Measurements from ENCODE around the gene NECAB3. TPM values are rescaled to one million over a fixed set of nuclear protein-coding genes. Genes with fewer than 3 reads are reported as not detected.

The NECAB3 gene
- total and polyA plus RNA-seq, 2 donors (not counting 1 experiment from before 2014, with no cell fraction given) = 8.5 to 11.8 TPM

GRCh38 chr20:33685328-33686099 is 11.3 kb upstream of the NECAB3 start:
- peak overlapping the region; percentile 96 for H3K4me2 ChIP-seq (replicated peaks; ENCODE audit: low read depth, low read length, poor library complexity, severe bottlenecking)
- TF ChIP-seq EZH2 (IDR thresholded peaks at IDR 0.05; ENCODE audit: borderline replicate concordance, insufficient read depth, low read depth, low read length, poor library complexity, severe bottlenecking) = no peak
- TF ChIP-seq, protein P1, sequence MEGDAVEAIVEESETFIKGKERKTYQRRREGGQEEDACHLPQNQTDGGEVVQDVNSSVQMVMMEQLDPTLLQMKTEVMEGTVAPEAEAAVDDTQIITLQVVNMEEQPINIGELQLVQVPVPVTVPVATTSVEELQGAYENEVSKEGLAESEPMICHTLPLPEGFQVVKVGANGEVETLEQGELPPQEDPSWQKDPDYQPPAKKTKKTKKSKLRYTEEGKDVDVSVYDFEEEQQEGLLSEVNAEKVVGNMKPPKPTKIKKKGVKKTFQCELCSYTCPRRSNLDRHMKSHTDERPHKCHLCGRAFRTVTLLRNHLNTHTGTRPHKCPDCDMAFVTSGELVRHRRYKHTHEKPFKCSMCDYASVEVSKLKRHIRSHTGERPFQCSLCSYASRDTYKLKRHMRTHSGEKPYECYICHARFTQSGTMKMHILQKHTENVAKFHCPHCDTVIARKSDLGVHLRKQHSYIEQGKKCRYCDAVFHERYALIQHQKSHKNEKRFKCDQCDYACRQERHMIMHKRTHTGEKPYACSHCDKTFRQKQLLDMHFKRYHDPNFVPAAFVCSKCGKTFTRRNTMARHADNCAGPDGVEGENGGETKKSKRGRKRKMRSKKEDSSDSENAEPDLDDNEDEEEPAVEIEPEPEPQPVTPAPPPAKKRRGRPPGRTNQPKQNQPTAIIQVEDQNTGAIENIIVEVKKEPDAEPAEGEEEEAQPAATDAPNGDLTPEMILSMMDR (IDR thresholded peaks at IDR 0.05) = no peak
- ChIA-PET CTCF (interaction anchor here (0.6 to 1.8 kb wide), 8 partner anchors 13 to 903 kb away, joined by 3 to 7 read pairs (median 4); partner anchors contain the start of gene ACTL10), POLR2A (interaction anchor here (0.6 to 1.3 kb wide), 4 partner anchors 10 to 98 kb away, joined by 4 to 6 read pairs (median 4); partner anchors contain the start of gene ACTL10)
- H3K4me3 Mint-ChIP-seq = peak overlapping the region; percentile 81
- no peaks in the 10 kb centered on the region for H3K27me3 Mint-ChIP-seq
- H4K20me1 ChIP-seq (ENCODE audit: control insufficient read depth, insufficient read depth, low read length, poor library complexity, severe bottlenecking) = no peaks in the 10 kb centered on the region
- peaks cover 30% of the 10 kb centered on the region for H3K4me1 Mint-ChIP-seq
- H3K4me3 ChIP-seq (ENCODE audit: control extremely low read depth in 1 of 5, extremely low read depth in 1 of 5, insufficient read depth in 1 of 5, low read depth in 2 of 5, low read length in 4 of 5) = peak overlapping the region in 4 of 5 experiments; percentile 28 to 56 (median 40)
- peak; percentile 19 for ATAC-seq (ENCODE audit: low read depth)
- no peaks in the 10 kb centered on the region for H3K36me3 ChIP-seq (replicated peaks in 1 of 2; ENCODE audit: control extremely low read depth in 1 of 2, control insufficient read depth in 1 of 2, extremely low read depth in 1 of 2, insufficient read depth in 2 of 2, low read length in 1 of 2)
- intact Hi-C loops (cut with micrococcal nuclease) = loop anchor here (1.0 kb wide), 6 partner anchors 11 to 276 kb away; partner anchors contain the start of genes ACTL10, CHMP4B, NECAB3 and PXMP4
- peak overlapping the region; percentile 50 to 65 for H3K27ac ChIP-seq (ENCODE audit: low read length in 2 of 2)
- peak overlapping the region; percentile 42 for H3K9ac ChIP-seq (ENCODE audit: low read length)
- no peaks in the 10 kb centered on the region for H3K79me2 ChIP-seq (ENCODE audit: control insufficient read depth, insufficient read depth, low read length)
- H3K4me1 ChIP-seq (ENCODE audit: control insufficient read depth in 2 of 2, insufficient read depth in 2 of 2, low read length in 2 of 2) = peaks cover 17 to 23% of the 10 kb centered on the region in 2 donors
- H3K27me3 ChIP-seq (replicated peaks in 1 of 4; ENCODE audit: control extremely low read depth in 1 of 4, control insufficient read depth in 3 of 4, insufficient read depth in 4 of 4, low read length in 3 of 4) = no peaks in the 10 kb centered on the region
- H3K9me3 ChIP-seq (ENCODE audit: control extremely low read depth in 1 of 3, control insufficient read depth in 2 of 3, insufficient read depth in 1 of 3, low read length in 2 of 3) = no peaks in the 10 kb centered on the region
- H3K27ac Mint-ChIP-seq = peak overlapping the region; percentile 84
- peak; percentile 77 for DNase-seq
- WGBS (ENCODE audit: insufficient coverage) = under 1% methylated on average over 53 of the region's 53 CpGs
- H3K9me3 Mint-ChIP-seq (ENCODE audit: insufficient read depth) = no peaks in the 10 kb centered on the region
- H2AFZ ChIP-seq (ENCODE audit: insufficient read depth, low read depth, low read length, poor library complexity, severe bottlenecking) = peak overlapping the region; percentile 76

Data from B cell (primary cell).